NCI-H1436 treated with DMSO at 0.1 percent for 48 hours (cell line): Measurements from ENCODE around the gene ANTXR2.
"Not testable (repeated sequence)": the region's sequence is repeated elsewhere in the genome, so short reads cannot be mapped to it uniquely, and the experiment has no call there.

Experiments used
- DNase-seq: peaks from one replicate; lab custom pipeline; 2025; lab: John Stamatoyannopoulos, UW

The ANTXR2 gene

GRCh38 chr4:80017125-80017854 lies 55.7 kb downstream of the ANTXR2 start:
- no peak for DNase-seq

- DNase-seq: no peak
Observed at GRCh38 chr4:80016506-80016905, 56.5 kb downstream of the ANTXR2 start.

- DNase-seq: no peak
Observed at GRCh38 chr4:80015407-80016189, 57.4 kb downstream of the ANTXR2 start.

- DNase-seq: no peak
Observed at GRCh38 chr4:80014531-80014930, 58.5 kb downstream of the ANTXR2 start.

- no peak for DNase-seq
Observed at GRCh38 chr4:80012291-80012690, 60.7 kb downstream of the ANTXR2 start.

GRCh38 chr4:80011636-80012236 lies 61.3 kb downstream of the ANTXR2 start:
- no peak for DNase-seq

- DNase-seq: no peak
Observed at GRCh38 chr4:80010316-80010715, 62.7 kb downstream of the ANTXR2 start.

GRCh38 chr4:80009806-80010205 lies 63.2 kb downstream of the ANTXR2 start:
- DNase-seq: no peak

GRCh38 chr4:80008971-80009370 lies 64.1 kb downstream of the ANTXR2 start:
- no peak for DNase-seq

GRCh38 chr4:80008351-80008750 lies 64.7 kb downstream of the ANTXR2 start:
- no peak for DNase-seq

GRCh38 chr4:80007745-80008149 lies 65.3 kb downstream of the ANTXR2 start:
- no peak for DNase-seq

GRCh38 chr4:80006935-80007744 lies 65.9 kb downstream of the ANTXR2 start:
- no peak for DNase-seq

- DNase-seq: no peak
Observed at GRCh38 chr4:80005863-80006262, 67.2 kb downstream of the ANTXR2 start.

GRCh38 chr4:80004319-80004718 lies 68.7 kb downstream of the ANTXR2 start:
- DNase-seq: no peak

GRCh38 chr4:80002559-80002958 lies 70.5 kb downstream of the ANTXR2 start:
- DNase-seq: not testable (repeated sequence)

- not testable (repeated sequence) for DNase-seq
Observed at GRCh38 chr4:79999048-79999447, 74.0 kb downstream of the ANTXR2 start.

- no peak for DNase-seq
Observed at GRCh38 chr4:79998201-79998600, 74.8 kb downstream of the ANTXR2 start.

GRCh38 chr4:79996851-79997250 lies 76.2 kb downstream of the ANTXR2 start:
- DNase-seq: no peak

GRCh38 chr4:79993476-79993875 lies 79.6 kb downstream of the ANTXR2 start:
- no peak for DNase-seq

- DNase-seq: no peak
Observed at GRCh38 chr4:79991601-79992000, 81.4 kb downstream of the ANTXR2 start.

GRCh38 chr4:79991100-79991499 lies 81.9 kb downstream of the ANTXR2 start:
- DNase-seq: not testable (repeated sequence)

GRCh38 chr4:79987401-79987800 lies 85.6 kb downstream of the ANTXR2 start:
- DNase-seq: no peak
